Hippocampal formation (tissue), 2 donors: ENCODE data around the gene LSAMP.
A peak's percentile ranks its signal among the peaks of the same experiment; 100 is the strongest.

ENCODE experiments used
- DNase-seq, 2 donors: peaks; one replicate each; lab custom pipeline; 2025; lab: John Stamatoyannopoulos, UW

Gene LSAMP

DNA sequence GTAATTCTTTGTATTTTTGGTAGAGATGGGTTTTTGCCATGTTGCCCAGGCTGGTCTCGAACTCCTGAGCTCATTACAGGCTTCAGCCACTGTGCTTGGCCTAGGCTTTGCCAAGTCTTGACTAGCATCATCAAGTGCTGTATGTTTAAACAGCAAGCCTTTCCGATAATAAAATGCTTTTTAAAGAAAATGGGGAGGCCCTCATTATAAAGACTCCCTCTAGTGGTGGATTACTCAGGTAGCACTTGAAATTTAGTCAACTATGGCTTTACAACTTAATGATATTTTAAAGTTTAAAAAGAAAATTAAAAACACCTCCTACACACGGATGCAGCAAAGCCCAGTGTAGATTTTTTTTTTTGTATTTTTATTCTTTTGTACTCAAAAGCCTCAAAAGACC, 608.3 kb downstream of the LSAMP start:
- DNase-seq = peak in 1 of 2 donors; percentile 13

DNA sequence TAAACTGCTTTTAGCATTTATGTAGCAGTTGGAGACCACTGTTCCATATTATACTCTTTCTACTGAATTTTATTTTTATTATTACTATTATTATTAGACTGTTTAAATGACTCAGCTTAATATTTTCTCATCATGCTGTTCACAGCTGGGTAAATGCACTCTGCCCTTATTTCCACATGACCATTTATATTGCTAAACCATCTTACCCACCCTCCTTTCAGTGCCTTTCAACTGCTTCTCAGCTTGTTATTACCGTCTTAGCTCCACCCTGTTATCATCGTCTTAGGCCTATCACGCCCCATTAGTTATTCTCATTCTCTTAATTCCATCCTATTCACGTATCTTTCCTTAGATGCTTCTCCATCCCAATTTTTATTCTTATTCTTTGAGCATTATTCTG, 609.3 kb downstream of the LSAMP start:
- DNase-seq = no peak

- DNase-seq = no peak
Measured at GRCh38 chr3:115834068-115834467, 611.2 kb downstream of the LSAMP start.

- no peak for DNase-seq
Measured at GRCh38 chr3:115833074-115833473, 612.2 kb downstream of the LSAMP start.

- no peak for DNase-seq
Measured at GRCh38 chr3:115832265-115832664, 613.0 kb downstream of the LSAMP start.

GRCh38 chr3:115831864-115832263, 613.4 kb downstream of the LSAMP start:
- no peak for DNase-seq

- no peak for DNase-seq
Measured at GRCh38 chr3:115830764-115831395, 614.4 kb downstream of the LSAMP start.

DNA sequence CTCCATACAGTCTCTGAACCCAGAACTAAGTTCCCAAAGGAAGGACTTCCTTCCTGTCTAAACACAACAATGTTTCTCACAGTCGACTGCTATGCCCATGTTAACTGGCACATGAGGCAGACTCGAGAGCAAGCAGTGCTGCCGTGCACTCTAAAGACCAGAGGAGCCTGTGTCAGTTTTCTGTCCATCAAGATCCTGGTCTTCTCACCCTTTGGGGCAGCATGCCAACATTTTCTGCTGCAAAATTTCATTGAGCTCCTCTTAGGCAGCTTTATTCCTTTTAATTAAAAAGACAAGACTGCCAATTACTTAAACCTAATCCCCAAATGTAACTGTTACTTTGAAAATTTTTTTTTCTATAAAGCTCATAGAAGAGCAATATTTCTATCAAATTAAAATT, 616.9 kb downstream of the LSAMP start:
- no peak for DNase-seq

- DNase-seq = no peak
Measured at GRCh38 chr3:115827495-115827894, 617.8 kb downstream of the LSAMP start.

DNA sequence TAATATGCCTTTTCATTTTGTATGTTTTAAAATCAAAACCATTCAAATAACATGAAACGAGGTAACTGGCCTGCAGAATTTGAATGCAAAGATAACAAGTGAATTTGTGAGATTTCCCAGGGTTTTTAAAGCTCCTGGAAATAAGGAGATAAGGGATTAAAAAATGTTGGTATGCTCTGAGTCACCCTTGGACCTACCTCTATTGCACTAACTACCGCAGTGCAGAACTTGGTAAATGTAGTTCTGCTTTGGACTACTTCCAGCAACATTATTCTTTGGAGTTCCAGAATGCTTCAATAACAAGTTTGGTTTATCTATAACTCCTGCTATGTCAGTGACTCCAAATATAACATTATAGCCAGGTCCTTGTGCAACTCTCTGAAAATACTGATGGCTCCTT, 620.2 kb downstream of the LSAMP start:
- DNase-seq = no peak

DNA sequence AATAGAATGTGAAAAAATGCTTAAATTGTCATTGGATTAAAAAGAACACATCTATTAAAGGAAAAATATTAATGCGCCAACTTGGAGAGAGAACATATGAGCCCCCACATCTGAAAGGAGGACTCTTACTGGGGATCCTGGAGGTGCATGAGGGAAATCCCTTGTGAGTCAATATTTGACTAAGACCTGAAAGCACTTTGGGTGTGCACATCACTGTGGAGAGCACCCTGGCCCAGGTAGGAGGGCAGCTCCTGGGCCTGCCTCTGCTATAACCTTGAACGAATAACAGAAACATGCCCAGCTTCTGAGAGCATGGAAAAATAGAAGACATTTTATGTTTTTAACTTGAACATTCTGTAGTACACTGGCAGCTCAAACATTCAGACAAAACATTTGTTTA, 622.2 kb downstream of the LSAMP start:
- DNase-seq = no peak

- DNase-seq = no peak
Measured at GRCh38 chr3:115822579-115822978, 622.7 kb downstream of the LSAMP start.

DNA sequence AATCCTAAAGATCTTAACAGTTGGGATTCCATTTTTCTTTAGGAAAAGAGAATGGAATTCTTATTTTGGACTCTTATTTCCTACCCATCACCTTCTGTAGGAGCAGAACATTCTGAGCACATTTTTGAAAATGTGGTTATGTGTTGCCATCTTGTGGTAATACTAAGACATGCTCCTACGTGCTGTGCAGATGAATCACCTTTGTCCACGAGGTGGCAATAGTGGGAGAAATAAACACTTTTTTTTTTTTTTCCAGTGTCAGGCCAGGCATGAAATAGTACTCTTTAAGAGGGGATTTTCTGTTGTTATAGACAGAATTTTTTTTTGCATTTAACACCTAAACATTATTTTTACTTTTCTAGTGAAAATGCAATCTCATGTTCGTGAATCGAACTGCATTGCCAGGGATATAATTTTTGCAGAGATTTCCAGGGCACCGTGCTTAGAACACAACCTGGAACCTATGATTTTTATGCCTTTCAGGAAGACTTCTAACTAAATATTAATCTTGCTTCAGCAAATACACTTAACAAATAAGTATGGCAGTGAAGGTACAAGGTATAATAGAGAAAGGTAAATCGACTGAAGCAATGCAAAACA, 625.4 kb downstream of the LSAMP start:
- peak; percentile 8 to 85 for DNase-seq

DNA sequence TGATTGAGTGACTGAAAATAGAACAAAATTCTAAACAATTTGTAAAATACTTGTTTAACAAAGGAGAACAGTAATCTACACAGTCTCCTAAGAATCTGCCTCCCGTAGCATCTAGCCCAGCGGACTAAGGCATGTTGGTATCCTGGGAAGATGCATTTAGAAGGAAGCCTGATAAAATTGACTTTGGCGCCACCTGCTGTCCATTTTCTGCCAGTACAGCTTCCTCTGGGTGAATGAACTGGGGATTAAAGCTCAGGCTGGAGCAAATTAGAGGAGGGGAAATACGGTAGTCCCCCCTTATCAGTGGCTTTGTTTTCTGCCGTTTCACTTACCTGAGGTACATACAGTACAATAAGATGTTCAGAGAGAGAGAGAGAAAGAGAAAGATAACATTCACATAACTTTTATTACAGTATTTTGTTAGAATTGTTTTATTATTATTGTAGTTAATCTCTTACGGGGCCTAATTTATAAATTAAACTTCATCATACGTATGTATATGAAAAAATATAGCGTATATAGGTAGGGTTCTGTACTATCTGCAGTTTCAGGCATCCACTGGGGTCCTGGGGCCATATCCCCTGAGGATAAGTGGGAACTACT, 630.4 kb downstream of the LSAMP start:
- DNase-seq = peak; percentile 53 to 74

GRCh38 chr3:115814006-115814405, 631.3 kb downstream of the LSAMP start:
- no peak for DNase-seq

DNA sequence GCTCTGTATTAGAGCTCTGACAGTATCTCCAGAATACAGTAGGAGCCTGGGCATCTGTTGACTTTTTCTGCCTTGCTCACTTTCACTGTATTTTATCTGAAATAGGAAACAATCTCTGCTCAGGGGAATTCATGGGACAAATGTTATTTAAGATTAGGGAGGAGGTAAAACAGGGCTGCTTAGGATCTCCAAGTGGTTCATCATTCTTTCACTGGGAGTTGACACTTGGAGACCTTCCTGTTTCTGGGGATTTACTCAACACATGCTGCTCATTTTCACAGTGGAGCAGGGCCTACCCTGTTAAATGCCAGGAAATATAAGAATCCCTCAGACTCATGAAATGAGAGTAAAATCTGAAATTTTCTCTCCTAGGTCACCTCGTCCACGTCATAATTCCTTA, 636.5 kb downstream of the LSAMP start:
- no peak for DNase-seq

DNA sequence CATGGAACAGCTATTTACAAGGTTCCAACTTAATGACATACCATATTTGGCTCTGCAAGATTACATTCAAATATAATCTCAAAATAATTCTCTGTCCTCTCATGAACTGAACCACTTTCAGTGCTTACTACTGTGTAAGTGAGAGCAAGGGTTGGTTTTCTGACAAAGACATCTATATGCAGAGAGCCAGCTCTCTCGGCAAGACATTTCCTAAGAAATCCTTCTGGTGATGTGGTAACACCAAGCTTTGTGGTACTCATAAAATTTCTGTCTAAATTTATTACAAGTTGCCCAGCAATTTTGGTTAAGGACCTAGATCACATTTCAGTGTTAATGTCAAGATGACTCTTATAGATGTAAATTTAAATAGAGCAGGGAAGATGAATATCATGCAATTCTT, 637.0 kb downstream of the LSAMP start:
- DNase-seq = no peak

- DNase-seq = no peak
Measured at GRCh38 chr3:115806501-115806900, 638.8 kb downstream of the LSAMP start.

GRCh38 chr3:115805520-115805919, 639.8 kb downstream of the LSAMP start:
- DNase-seq = no peak

DNA sequence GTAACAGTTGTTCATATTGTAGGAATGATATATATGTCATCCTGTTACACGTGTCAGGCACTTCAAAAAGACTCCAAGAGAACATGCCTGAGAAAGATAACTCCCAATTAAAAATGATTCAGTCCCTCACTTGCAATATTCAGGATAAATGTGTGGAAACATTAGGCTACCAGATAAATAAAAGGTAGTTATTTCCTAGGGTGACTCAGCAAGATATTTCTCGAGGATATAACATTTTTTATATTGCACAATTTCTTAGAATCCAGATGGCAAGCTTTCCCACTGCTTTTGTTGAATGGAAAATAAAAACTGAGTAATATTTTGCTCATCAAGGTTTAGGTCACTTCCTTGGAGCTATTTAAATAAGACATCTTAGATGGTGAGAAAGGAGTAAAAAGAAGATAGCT, 640.6 kb downstream of the LSAMP start:
- no peak for DNase-seq

DNA sequence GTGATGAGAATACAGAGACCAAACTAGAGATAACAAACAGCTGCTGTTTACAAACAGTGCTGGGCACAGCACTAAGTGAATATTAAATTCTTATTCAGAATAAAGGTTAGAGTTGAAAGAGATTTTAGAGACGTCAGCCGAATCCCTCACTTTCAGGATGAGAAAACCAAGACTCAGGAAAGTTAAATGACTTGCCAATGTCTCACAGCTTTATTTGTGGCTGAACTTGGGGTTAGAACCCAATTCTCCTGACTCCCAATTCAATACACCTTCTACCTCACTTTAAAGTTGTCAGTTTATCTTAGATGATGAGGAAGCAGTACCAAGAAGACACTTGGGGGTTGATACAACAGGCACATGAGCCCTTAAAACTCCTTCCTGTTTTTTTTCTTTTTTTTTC, 641.1 kb downstream of the LSAMP start:
- no peak for DNase-seq

- no peak for DNase-seq
Measured at GRCh38 chr3:115803661-115804060, 641.6 kb downstream of the LSAMP start.

- DNase-seq = no peak
Measured at GRCh38 chr3:115800489-115801075, 644.7 kb downstream of the LSAMP start.
